HG02884 (cell line): ENCODE results near the gene PSD.

Experiments
- ATAC-seq: cut with Tn5 transposase; IDR thresholded peaks from one replicate; pipeline ENCODE4 v1.9.1; 2021; ENCODE audit warnings: mild to moderate bottlenecking, moderate library complexity; ENCODE audit not compliant: unreplicated experiment

PSD gene

GRCh38 chr10:102394079-102394800 is 24.3 kb downstream of the PSD start:
- ATAC-seq: peak; percentile 60

DNA sequence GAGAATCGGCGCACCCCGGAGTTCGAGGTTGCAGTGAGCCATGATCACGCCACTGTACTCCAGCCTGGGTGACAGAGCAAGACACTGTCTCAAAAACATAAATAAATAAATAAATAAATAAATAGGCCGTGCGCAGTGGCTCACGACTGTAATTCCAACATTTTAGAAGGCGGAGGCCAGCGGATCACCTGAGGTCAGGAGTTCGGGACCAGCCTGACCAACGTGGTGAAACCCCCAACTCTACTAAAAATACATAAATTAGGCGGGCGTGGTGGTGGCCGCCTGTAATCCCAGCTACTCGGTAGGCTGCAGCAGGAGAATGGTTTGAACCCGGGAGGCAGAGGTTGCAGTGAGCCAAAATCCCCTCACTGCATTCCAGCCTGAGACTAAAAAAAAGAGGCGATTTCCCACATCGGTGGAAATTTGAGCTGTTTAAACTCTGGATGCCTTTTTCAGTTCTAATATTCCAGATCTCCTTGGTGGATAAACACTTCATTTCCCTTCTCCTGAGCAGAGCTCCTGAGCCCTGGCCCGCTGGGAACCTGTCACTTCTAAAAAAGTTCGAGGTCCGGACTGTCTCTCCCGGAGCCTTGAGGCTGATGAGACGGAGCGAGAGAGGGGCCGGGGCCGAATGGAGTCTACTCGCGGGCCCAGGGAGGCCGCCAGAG is 25.0 kb downstream of the PSD start:
- no peak for ATAC-seq

DNA sequence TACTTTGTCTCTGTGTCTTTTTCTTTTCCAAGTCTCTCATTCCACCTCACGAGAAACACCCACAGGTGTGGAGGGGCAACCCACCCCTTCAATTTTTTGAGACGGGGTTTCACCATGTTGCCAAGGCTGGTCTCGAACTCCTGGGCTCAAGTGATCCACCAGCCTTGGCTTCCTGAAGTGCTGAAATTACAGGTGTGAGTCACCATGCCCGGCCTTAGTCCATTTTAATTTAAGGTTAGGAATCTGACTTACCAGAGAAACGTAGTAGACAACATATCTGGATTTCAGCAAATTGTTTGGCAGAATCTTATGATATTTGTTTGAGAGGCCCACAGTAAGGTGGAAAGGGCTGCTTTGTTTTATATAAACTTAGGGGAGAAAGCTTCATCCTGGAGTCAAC is 26.3 kb downstream of the PSD start:
- no peak for ATAC-seq

DNA sequence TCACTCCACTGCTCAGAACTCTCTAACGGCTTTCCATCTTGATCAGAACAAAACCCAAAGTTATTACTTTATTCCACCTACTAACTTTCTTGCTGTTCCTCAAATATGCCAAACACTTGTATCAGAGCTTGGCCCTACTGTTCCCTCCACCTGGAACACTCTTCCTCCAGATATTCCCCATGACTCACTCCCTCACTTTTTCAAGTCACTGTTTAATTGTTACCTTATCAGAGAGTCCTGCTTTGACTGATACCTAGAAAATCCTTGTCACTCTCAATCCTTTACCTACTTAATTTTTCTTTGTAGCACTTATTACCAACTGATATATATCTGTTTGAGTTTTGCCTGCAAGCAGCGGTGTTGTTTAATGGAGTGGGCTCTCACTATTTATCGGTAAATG is 28.7 kb downstream of the PSD start:
- ATAC-seq: no peak

DNA sequence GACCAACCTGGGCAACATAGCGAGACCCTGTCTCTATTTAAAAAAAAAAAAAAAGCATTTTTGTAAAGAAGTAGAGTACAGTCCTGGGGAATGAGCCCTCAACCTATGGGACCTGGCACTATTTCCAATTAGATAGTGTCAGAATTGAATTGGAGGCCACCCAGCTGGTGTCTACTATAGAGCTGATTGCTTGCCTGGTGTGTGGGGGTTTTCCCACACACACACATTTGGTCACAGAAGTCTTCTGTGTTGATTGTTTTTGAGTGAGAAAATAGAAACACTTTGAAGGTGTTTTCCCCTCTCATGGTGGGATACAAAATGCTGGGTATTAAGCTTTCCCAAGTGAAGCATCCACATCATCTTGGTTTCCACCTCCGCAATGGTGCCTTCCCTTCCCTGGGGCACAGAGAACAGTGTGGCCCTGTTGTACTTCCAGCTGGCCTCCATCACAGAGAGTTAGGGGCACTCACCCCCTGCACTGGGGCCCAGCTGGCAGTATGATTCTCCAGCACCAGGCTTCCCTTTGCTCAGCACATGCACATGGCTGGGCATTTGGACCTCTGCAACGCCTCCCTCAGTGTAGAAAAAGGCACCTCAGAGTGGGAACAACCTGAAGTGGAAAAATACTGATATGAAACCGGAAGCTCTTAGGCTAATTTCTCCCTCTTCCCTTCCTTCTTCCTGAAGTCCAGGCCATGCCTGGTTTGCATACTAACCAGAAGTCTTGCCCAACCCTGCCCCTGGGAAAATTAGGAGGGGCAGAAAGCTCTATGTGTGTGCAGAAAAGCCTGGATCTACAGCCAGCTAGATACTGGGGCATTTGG is 33.8 kb downstream of the PSD start:
- ATAC-seq: no peak

DNA sequence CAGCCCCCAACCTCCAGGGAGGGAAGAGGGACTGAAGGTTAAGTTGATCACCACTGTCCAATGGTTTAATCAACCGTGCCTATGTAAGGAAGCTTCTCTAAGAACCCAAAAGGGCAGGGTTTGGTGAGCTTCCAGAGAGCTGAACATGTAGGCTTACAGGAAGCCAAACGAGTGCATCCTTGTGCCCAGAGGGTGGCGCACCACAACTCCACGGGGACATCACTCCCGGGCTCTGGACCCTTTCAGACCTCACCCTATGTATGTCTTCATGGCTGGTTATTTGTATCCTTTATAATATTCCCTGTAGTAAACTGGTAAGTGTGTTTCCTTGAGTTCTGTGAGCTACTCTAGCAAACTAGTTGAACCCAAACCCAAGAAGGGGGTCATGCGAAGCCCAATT is 34.5 kb downstream of the PSD start:
- ATAC-seq: no peak

- ATAC-seq: no peak
Measured at GRCh38 chr10:102382871-102383270, 35.7 kb downstream of the PSD start.

- no peak for ATAC-seq
Measured at GRCh38 chr10:102381983-102382382, 36.6 kb downstream of the PSD start.

DNA sequence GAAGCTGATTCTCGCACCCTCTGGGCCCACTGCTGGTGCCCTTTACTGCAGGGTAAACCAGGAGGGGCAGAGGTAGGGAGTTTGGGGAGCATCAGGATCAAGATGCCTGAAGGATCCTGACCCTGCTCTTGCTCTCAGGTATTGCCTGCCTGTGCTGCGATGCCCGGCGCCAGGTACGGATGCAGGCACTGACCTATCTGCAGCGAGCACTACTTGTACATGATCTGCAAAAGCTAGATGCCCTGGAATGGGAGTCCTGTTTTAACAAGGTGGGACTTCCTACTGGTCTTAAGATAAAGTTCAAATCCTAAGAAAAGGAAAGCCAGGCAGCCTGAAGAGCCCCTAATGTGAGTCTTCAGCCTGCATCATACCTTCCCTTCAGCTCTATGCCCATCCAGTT is 39.2 kb downstream of the PSD start:
- no peak for ATAC-seq

DNA sequence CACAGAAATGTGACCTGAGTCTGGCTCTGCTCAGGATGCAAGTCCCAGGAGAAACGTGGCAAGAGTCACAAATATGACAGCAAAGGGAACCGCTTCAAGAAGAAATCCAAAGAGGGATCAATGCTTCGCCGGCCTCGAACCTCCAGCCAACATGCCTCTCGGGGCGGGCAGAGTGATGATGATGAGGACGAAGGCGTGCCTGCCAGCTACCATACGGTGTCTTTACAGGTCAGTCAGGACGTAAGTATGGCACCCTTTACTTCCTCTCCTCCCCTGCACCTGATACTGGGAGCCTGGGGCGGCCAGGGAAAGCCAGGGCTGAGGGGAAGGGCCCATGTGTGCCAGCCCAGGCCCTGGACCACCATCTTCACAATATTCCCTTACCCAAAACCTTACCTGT is 41.7 kb downstream of the PSD start:
- no peak for ATAC-seq

DNA sequence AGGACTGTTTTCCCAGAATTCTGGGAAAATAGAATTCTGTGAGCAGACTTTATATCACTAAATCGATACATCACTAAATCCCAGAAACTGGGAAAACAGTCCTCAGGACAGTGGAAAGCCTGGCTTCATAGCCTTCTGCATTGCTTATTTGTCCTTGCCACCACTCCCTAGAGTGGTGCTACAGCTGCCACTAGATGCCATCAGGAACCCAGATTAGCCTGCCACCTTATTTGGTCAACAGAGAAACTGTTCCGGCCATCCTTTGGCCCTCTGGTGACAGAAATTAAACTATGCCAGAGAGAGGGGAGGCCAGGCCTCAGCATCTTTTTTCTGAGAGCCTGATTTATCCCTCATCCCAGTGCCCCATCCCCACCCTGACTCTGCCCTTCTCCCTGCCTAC is 42.7 kb downstream of the PSD start:
- no peak for ATAC-seq

GRCh38 chr10:102375250-102375649 is 43.3 kb downstream of the PSD start:
- no peak for ATAC-seq

DNA sequence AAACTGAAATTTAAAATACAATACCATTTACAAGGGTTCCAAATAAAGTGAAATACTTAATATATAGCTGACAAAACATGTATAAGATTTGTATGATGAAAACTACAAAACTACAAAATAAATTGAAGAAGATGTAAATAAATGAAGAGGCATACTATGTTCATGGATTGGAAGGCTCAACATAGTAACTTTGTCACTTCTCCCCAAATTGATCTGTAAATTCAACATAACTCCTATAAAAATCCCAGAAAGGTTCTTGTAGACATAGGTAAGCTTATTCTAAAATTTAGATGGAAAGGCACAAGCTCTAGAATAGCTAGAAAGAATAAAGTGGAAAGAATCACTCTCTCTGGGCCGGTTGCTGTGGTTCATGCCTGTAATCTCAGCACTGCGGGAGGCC is 47.3 kb downstream of the PSD start:
- ATAC-seq: no peak

DNA sequence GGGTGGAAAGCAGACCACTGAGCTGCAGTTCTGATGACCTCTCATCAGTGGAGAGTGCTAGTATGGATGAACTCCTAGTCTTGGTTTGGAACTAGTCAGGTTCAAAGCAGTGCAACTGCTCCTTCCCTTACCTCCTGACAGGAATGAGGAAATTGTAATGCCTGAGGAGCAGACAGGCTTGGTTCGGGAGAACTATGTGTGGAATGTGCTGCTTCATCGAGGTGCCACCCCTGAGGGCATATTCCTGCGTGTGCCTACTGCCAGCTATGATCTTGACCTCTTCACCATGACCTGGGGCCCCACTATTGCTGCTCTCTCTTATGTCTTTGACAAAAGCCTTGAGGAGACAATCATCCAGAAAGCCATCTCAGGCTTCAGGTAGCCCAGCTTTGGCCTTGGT is 50.5 kb downstream of the PSD start:
- ATAC-seq: no peak

- ATAC-seq: no peak
Measured at GRCh38 chr10:102367441-102367840, 51.1 kb downstream of the PSD start.

DNA sequence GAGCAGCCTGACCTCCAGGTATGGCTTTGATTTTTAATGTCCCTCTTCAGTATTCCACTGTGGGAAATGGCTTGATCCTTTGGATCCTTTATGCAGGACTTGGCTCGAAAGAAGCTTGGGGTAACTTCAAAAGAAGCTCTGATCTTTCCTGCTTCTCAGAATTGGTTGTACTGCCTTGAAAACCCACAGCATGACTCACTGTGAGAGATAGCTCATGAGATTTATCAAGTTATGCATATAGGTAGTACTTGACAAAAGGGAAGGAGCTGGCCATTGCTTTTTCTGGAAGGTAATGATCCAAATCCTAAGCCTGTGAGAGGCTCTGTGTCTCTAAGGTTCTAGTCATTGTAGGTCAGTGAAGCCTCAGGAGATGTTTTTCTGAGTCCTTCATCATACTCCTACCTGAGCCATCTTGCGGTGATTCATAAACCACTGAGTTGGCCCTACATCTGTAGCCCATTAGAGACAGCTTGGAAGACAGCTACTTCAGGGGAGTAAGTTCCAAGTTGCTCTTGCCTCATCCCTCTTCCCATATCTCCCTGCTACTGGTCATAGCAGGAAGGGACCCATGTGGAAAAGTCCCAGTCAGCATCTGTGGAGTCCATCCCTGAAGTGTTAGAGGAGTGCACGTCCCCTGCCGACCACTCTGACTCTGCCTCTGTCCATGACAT is 59.7 kb downstream of the PSD start:
- no peak for ATAC-seq

- no peak for ATAC-seq
Measured at GRCh38 chr10:102354451-102354850, 64.1 kb downstream of the PSD start.
